Lower leg skin (tissue), 4 donors: ENCODE data around the gene ARHGEF25. TPM values are rescaled to one million over a fixed set of nuclear protein-coding genes. Genes with fewer than 3 reads are reported as not detected.

Experiments
- DNase-seq, 2 donors: peaks; one replicate each; pipeline ENCODE4 v3.0.0-alpha.2; 2019; ENCODE audit warnings: low spot score in 2 of 2
- H3K4me3 ChIP-seq: fragments of 200-600 bp; sonication (generic); 2 replicates; pipeline ENCODE4 v1.5.1; 2017; ENCODE audit warnings: mild to moderate bottlenecking, low read depth; ENCODE audit not compliant: poor library complexity, severe bottlenecking
- CTCF ChIP-seq, 3 donors: fragments of 450-650 bp; IDR thresholded peaks; one replicate each; pipeline ENCODE4 v1.5.1; 2016; ENCODE audit warnings: antibody characterized with exemption in 3 of 3, mild to moderate bottlenecking in 3 of 3, moderate library complexity in 2 of 3
- POLR2A ChIP-seq, 2 donors: fragments of 450-650 bp; IDR thresholded peaks; one replicate each; pipeline ENCODE4 v1.6.1; 2016 to 2017; ENCODE audit warnings: antibody characterized with exemption in 2 of 2, mild to moderate bottlenecking in 1 of 2, moderate library complexity in 1 of 2
- WGBS, 2 donors: methylation state at CpG; one replicate each; pipeline ENCODE4 v1.1.5; 2018; 5-methylcytosine and 5-hydroxymethylcytosine counted together
- intact Hi-C: fragments of 100-400 bp; cut with DNase I; formaldehyde crosslinking; loops from one replicate; pipeline ENCODE4 v1.15.0; 2023; ENCODE audit warnings: low total_unique reads
- total RNA-seq, 4 donors: library from RNA; depleted of rRNA; stranded (reverse); fragments of >200 nt; gene quantifications; one replicate each; pipeline ENCODE4 v1.1.0, GENCODE V29; 2016

ARHGEF25 gene
- total RNA-seq, 4 donors from 2014 or later: 3.8 to 10.3 (median 6.9) TPM

- H3K4me3 ChIP-seq: no peak overlapping the region
- intact Hi-C loops: loop anchor here (10.0 kb wide), 1 partner anchor 162 kb away; no protein-coding TSS in a partner anchor
- DNase-seq: peak in 1 of 2 donors; percentile 57
- WGBS, 2 donors: 30 to 45% methylated on average over 9 of the region's 9 CpGs
- TF ChIP-seq POLR2A (IDR thresholded peaks at IDR 0.05): no peak
- TF ChIP-seq CTCF (IDR thresholded peaks at IDR 0.05): no peak
These were observed 15.7 kb downstream of the ARHGEF25 start for GRCh38 chr12:57626921-57627445.

- TF ChIP-seq CTCF (IDR thresholded peaks at IDR 0.05): no peak
- no peak for TF ChIP-seq POLR2A (IDR thresholded peaks at IDR 0.05)
- H3K4me3 ChIP-seq: no peak overlapping the region
- intact Hi-C loops: loop anchor here (10.0 kb wide), 1 partner anchor 163 kb away; no protein-coding TSS in a partner anchor
- 21 to 37% methylated on average over 41 to 67 of the region's 67 CpGs for WGBS, 2 donors
- peak; percentile 9 to 85 for DNase-seq
These were observed 16.5 kb downstream of the ARHGEF25 start for GRCh38 chr12:57627501-57628279.

GRCh38 chr12:57628280-57629191 is 17.3 kb downstream of the ARHGEF25 start:
- H3K4me3 ChIP-seq: no peak overlapping the region
- 64 to 74% methylated on average over 29 of the region's 29 CpGs for WGBS, 2 donors
- peak; percentile 8 to 81 for DNase-seq
- TF ChIP-seq CTCF (IDR thresholded peaks at IDR 0.05): no peak
- no peak for TF ChIP-seq POLR2A (IDR thresholded peaks at IDR 0.05)
- intact Hi-C loops: loop anchor here (10.0 kb wide), 1 partner anchor 164 kb away; no protein-coding TSS in a partner anchor

- intact Hi-C loops: loop anchor here (10.0 kb wide), 1 partner anchor 165 kb away; no protein-coding TSS in a partner anchor
- peak in 1 of 2 donors; percentile 79 for DNase-seq
- 76 to 90% methylated on average over 5 of the region's 5 CpGs for WGBS, 2 donors
These were observed 18.7 kb downstream of the ARHGEF25 start for GRCh38 chr12:57629897-57630471.

More at GRCh38 chr12:57629897-57630471, 18.7 kb downstream of the ARHGEF25 start:
- no peak for TF ChIP-seq POLR2A (IDR thresholded peaks at IDR 0.05)
- no peak for TF ChIP-seq CTCF (IDR thresholded peaks at IDR 0.05)
- no peak overlapping the region for H3K4me3 ChIP-seq
